ENCODE measurements around the gene DIP2C.

Gene DIP2C

DNA sequence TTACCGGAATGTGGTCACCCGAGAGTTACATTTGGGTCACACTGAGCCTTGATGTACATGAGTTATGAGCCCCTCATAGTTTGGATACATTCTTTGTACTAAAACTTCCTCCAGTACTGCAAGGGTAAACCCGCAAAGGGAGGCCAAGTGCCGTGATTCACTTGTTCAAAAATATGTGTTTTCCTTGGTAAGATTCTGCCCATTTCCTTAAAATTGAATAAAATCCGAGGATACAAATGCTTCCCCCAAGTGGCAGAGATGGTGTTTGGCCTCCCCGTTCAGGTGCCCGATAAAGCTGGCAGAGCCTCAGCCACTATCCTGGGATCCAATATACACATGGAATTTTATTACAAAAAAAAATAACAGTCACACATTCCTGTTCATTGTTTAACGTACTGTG lies 268.3 kb downstream of the DIP2C start:
- Histone ChIP-seq H3K27ac (no peak overlapping the region), H3K4me3 (ENCODE audit: low read depth, low read length) (no peak overlapping the region), H3K27me3 (replicated peaks) (no peaks in the 10 kb centered on the region), H3K36me3 (replicated peaks) (peaks cover 7% of the 10 kb centered on the region)
- in situ Hi-C loops (cut with HindIII; ENCODE audit: low pct_ligation_motif_present, low sequenced_read_pairs) = no loop called here
- TF ChIP-seq, protein P1, sequence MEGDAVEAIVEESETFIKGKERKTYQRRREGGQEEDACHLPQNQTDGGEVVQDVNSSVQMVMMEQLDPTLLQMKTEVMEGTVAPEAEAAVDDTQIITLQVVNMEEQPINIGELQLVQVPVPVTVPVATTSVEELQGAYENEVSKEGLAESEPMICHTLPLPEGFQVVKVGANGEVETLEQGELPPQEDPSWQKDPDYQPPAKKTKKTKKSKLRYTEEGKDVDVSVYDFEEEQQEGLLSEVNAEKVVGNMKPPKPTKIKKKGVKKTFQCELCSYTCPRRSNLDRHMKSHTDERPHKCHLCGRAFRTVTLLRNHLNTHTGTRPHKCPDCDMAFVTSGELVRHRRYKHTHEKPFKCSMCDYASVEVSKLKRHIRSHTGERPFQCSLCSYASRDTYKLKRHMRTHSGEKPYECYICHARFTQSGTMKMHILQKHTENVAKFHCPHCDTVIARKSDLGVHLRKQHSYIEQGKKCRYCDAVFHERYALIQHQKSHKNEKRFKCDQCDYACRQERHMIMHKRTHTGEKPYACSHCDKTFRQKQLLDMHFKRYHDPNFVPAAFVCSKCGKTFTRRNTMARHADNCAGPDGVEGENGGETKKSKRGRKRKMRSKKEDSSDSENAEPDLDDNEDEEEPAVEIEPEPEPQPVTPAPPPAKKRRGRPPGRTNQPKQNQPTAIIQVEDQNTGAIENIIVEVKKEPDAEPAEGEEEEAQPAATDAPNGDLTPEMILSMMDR (IDR thresholded peaks at IDR 0.05; ENCODE audit: low read depth, low read length, missing control alignments) = peak; percentile 3
- no peak for DNase-seq

DNA sequence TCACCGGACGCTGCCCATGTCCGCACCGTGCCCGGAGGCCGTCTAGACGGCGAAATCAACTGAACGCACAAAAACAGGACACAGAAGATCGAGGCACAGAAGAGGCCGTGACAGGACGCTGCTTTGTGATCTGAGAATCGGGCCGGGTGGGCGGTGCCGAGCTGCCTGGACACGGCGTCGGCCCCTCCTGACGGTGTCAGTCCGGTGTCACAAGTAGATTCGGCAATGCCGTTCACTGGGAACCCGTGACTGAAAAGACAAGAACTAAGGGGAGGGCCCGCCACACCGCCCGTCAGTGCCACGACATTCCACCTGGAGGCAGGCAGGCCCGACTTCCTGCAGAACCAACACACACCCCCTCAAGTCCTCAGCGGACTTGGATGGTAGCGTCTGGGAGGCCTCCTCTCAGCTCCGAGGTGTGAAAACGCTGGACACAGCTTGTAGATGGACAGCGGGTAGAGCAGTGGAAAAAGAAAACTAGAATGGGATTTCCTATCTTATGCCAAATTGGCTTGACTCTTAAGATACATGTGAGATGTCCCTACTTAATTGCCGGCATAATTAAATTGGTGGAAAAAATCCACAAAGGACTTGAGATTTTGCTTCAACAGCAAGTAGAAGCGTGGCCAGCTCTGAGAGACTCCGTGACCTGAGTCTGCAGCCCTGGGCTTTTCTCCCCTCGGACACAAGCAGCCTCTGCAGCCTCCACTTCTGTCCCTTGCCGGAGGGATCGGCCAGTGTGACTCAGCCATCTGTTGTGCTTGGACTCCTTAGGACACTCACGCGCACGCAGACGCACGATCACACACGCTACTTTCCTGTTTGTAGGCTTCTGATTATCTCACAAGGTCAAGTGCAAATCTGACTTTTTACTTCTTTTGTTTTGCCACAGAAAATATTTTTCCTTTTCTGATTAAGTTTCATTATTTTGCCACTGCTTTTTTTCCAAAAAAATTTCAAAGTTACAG lies 269.0 kb downstream of the DIP2C start:
- in situ Hi-C loops (cut with HindIII; ENCODE audit: low pct_ligation_motif_present, low sequenced_read_pairs) = no loop called here
- Histone ChIP-seq H3K27me3 (replicated peaks) (no peaks in the 10 kb centered on the region), H3K27ac (no peak overlapping the region), H3K36me3 (replicated peaks) (peaks cover 7% of the 10 kb centered on the region), H3K4me3 (ENCODE audit: low read depth, low read length) (no peak overlapping the region)
- no peak for DNase-seq
- TF ChIP-seq, protein P1 (IDR thresholded peaks at IDR 0.05; ENCODE audit: low read depth, low read length, missing control alignments) = no peak

DNA sequence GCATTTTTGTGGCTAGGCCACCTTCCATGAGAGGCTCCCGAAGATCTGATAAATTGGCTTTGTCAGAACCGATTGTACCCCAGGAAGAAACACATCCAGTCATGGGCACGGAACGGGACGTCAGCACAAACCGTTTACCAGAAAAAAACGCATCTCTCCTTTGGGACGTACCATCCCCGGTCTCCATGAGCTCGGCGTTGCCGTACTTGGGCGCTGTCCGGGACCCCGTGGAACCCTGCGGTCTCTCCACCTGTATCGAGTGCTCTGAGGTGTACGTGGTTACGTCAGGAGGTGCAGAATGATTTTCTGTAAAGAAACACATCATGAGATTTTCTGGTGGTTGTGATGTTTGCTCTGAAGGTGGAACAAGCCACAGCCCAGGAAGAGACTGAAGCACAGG lies 270.6 kb downstream of the DIP2C start:
- TF ChIP-seq, protein P1 (IDR thresholded peaks at IDR 0.05; ENCODE audit: low read depth, low read length, missing control alignments) = no peak
- in situ Hi-C loops (cut with HindIII; ENCODE audit: low pct_ligation_motif_present, low sequenced_read_pairs) = no loop called here

DNA sequence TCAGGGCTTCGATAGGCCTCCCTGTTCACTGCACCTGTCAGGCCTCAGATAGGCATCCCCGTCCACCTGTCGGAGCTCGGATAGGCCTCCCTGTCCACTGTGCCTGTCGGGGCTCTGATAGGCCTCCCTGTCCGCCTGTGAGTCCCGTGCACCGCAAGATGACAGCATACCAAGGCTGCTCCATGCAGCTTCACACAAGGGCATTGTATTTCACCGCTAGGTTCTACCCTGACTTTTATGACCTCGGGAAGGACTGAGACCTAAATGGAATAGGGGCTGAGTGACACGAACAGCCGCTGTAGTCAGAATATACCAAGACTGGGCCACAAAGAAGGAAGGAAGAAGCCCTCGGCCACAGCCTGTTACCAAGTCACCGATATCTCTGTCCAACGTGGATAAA lies 271.2 kb downstream of the DIP2C start:
- no peak overlapping the region for H3K27ac ChIP-seq
- DNase-seq = no peak
- in situ Hi-C loops (cut with HindIII; ENCODE audit: low pct_ligation_motif_present, low sequenced_read_pairs) = no loop called here
- no peaks in the 10 kb centered on the region for H3K27me3 ChIP-seq (replicated peaks)
- peaks cover 11% of the 10 kb centered on the region for H3K36me3 ChIP-seq (replicated peaks)
- TF ChIP-seq, protein P1 (IDR thresholded peaks at IDR 0.05; ENCODE audit: low read depth, low read length, missing control alignments) = no peak
- no peak overlapping the region for H3K4me3 ChIP-seq (ENCODE audit: low read depth, low read length)

More for the DNA sequence above, 270.6 kb downstream of the DIP2C start:
- H3K27ac ChIP-seq = no peak overlapping the region
- H3K27me3 ChIP-seq (replicated peaks) = no peaks in the 10 kb centered on the region
- peaks cover 7% of the 10 kb centered on the region for H3K36me3 ChIP-seq (replicated peaks)
- DNase-seq = no peak
- H3K4me3 ChIP-seq (ENCODE audit: low read depth, low read length) = no peak overlapping the region

DNA sequence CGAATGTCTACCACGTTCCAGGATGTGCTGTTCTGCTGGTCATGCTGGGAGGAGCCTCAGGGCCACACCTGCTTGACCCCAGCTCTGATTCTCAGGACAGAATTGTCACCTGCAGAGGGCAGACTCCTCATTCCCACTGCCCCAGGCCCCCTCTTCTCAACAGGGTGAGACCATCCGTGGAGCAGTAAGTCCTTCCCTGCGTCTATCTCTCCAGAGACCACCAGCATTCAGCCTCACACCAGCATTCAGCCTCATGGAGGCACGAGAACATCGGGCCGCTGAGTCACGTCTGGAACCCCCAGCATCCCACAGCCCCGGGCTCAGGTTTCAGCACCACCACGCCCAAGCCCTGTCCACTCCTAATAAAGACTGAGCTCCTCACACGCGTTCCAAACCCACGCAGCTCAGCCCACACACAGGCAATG lies 273.4 kb downstream of the DIP2C start:
- peaks cover 11% of the 10 kb centered on the region for H3K36me3 ChIP-seq (replicated peaks)
- no peaks in the 10 kb centered on the region for H3K27me3 ChIP-seq (replicated peaks)
- no peak overlapping the region for H3K27ac ChIP-seq
- DNase-seq = no peak
- in situ Hi-C loops (cut with HindIII; ENCODE audit: low pct_ligation_motif_present, low sequenced_read_pairs) = no loop called here
- TF ChIP-seq, protein P1 (IDR thresholded peaks at IDR 0.05; ENCODE audit: low read depth, low read length, missing control alignments) = peak; percentile 9
- no peak overlapping the region for H3K4me3 ChIP-seq (ENCODE audit: low read depth, low read length)

Measured in brain microvascular endothelial cell (primary cell).